Gastrocnemius medialis (tissue), 4 donors: Measurements from ENCODE around the gene HERC4.

Source experiments
- POLR2A ChIP-seq, 2 donors: fragments of 450-650 bp; IDR thresholded peaks; one replicate each; pipeline ENCODE4 v1.6.1; 2017; ENCODE audit warnings: antibody characterized with exemption in 2 of 2, mild to moderate bottlenecking in 2 of 2, moderate library complexity in 2 of 2
- TF ChIP-seq, protein P1 (sequence below), 5 experiments: fragments of 450-650 bp in 3 of 5; fragments of 200-600 bp in 2 of 5; sonication (generic) in 2 of 5; IDR thresholded peaks in 4 of 5; conservative IDR thresholded peaks in 1 of 5; 1 replicate in 4 of 5; 2 replicates in 1 of 5; pipeline ENCODE4 v1.5.1; 2016 to 2019; ENCODE audit warnings: antibody characterized with exemption in 5 of 5, mild to moderate bottlenecking in 3 of 5, moderate library complexity in 3 of 5

DNA sequence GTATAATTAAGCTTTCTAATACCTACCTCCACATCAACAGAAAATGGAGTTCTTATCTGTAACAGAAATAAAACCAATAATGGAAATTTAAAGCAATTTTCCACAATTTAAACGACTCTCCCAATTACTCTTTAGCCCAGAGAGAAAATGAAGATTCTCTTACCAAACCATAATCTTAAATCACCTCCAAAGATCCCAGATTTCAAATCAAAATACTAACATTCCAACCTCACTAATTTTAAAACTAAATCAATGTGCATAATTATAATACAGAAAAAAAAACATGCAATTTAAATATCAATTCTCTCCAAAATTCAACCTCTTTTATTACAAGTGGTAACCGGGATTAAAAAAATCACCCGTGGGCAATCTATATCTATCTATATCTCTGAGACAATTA is 1.5 kb downstream of the HERC4 start:
- TF ChIP-seq, protein P1, sequence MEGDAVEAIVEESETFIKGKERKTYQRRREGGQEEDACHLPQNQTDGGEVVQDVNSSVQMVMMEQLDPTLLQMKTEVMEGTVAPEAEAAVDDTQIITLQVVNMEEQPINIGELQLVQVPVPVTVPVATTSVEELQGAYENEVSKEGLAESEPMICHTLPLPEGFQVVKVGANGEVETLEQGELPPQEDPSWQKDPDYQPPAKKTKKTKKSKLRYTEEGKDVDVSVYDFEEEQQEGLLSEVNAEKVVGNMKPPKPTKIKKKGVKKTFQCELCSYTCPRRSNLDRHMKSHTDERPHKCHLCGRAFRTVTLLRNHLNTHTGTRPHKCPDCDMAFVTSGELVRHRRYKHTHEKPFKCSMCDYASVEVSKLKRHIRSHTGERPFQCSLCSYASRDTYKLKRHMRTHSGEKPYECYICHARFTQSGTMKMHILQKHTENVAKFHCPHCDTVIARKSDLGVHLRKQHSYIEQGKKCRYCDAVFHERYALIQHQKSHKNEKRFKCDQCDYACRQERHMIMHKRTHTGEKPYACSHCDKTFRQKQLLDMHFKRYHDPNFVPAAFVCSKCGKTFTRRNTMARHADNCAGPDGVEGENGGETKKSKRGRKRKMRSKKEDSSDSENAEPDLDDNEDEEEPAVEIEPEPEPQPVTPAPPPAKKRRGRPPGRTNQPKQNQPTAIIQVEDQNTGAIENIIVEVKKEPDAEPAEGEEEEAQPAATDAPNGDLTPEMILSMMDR (IDR thresholded peaks at IDR 0.05 in 4 of 5, conservative IDR thresholded peaks at IDR 0.05 in 1 of 5), result no peak
- no peak for TF ChIP-seq POLR2A (IDR thresholded peaks at IDR 0.05)
